NT2/D1 (cell line): ENCODE results near the gene UBAC2.

ENCODE experiments used
- SUZ12 ChIP-seq: IDR thresholded peaks from 2 replicates; pipeline ENCODE4 v1.6.1; 2011; ENCODE audit not compliant: insufficient read length, insufficient read depth; ENCODE audit errors: extremely low read depth
- YY1 ChIP-seq: IDR thresholded peaks from 2 replicates; pipeline ENCODE4 v1.6.1; 2011; ENCODE audit not compliant: insufficient read length, insufficient read depth
- ZNF274 ChIP-seq: IDR thresholded peaks from 2 replicates; pipeline ENCODE4 v1.6.1; 2011; ENCODE audit warnings: mild to moderate bottlenecking, low read depth, low read length

- no peak for TF ChIP-seq YY1
- no peak for TF ChIP-seq ZNF274
- no peak for TF ChIP-seq SUZ12
Measured at GRCh38 chr13:99375738-99376080, 175.1 kb downstream of the UBAC2 start.
